ENCODE data around the gene CELSR1.

- TF ChIP-seq CTCF (IDR thresholded peaks at IDR 0.05) (no peak), POLR2AphosphoS5 (IDR thresholded peaks at IDR 0.05; ENCODE audit: low read depth, low read length) (no peak)
These were observed 108.0 kb downstream of the CELSR1 start for GRCh38 chr22:46429325-46429853.
